ENCODE results near the gene RHOH. TPM values are rescaled to one million over a fixed set of nuclear protein-coding genes. Genes with fewer than 3 reads are reported as not detected.
"Not testable (repeated sequence)": the region's sequence is repeated elsewhere in the genome, so short reads cannot be mapped to it uniquely, and the experiment has no call there.

RHOH gene
- polyA plus RNA-seq, result 0.04 to 0.15 TPM in 2 of 3 replicates, not detected in the other
- polyA plus RNA-seq (2011; ENCODE audit: low read depth), result not detected
- not detected in 2 replicates for polyA plus RNA-seq (2011; cell fraction: cytosol; rRNA removed)
- 0.16 and 0.17 TPM in 2 replicates for polyA plus RNA-seq (2011; cell fraction: nucleus; rRNA removed)
- not detected in 2 replicates for polyA plus RNA-seq (2012; ENCODE audit: low replicate concordance)
- polyA minus RNA-seq, result not detected in 3 replicates
- polyA minus RNA-seq (2011; cell fraction: cytosol; rRNA and poly(A)+ RNA removed), result not detected
- polyA minus RNA-seq (2011; cell fraction: nucleus; rRNA and poly(A)+ RNA removed), result 0.62 TPM in 1 of 2 replicates, not detected in the other

GRCh38 chr4:40196724-40197281 lies at the start of gene RHOH:
TSS of gene RHOH (plus strand) at chr4:40197031. CDS start at chr4:40243387, 46,356 bp downstream.
- Histone ChIP-seq H3K4me2 (ENCODE audit: control insufficient read depth, extremely low read depth, insufficient read depth, low read depth, low read length) (no peak within 1 kb of the TSS), H3K4me1 (ENCODE audit: control insufficient read depth, extremely low read depth, insufficient read depth, low read length) (peaks cover 5% of the 10 kb centered on the region), H3K27me3 (ENCODE audit: control insufficient read depth, extremely low read depth, insufficient read depth, low read length) (no peaks in the 10 kb centered on the region), H3K27ac (ENCODE audit: control insufficient read depth, insufficient read depth, low read length) (no peak within 1 kb of the TSS), H3K79me2 (ENCODE audit: control insufficient read depth, insufficient read depth, low read length) (no peaks in the 10 kb centered on the region), H4K20me1 (ENCODE audit: control insufficient read depth, extremely low read depth, insufficient read depth, low read length) (no peaks in the 10 kb centered on the region), H3K9me1 (ENCODE audit: control insufficient read depth, extremely low read depth, insufficient read depth, low read length) (no peaks in the 10 kb centered on the region), H3K9ac (ENCODE audit: control insufficient read depth, extremely low read depth, insufficient read depth, low read length) (no peak within 1 kb of the TSS), H3K36me3 (ENCODE audit: control insufficient read depth in 2 of 2, extremely low read depth in 1 of 2, insufficient read depth in 2 of 2, low read length in 2 of 2) (no peaks in the 10 kb centered on the region), H3K9me3 (ENCODE audit: control insufficient read depth, low read depth, low read length) (no peaks in the 10 kb centered on the region), H2AFZ (ENCODE audit: control insufficient read depth, low read length) (no peak within 1 kb of the TSS), H3K4me3 (ENCODE audit: control insufficient read depth in 2 of 3, extremely low read depth in 1 of 3, insufficient read depth in 2 of 3, low read depth in 1 of 3, low read length in 3 of 3) (no peak within 1 kb of the TSS)
- no peak for FAIRE-seq
- no peak for TF ChIP-seq EZH2 (IDR thresholded peaks at IDR 0.05; ENCODE audit: low read length)
- no peak for TF ChIP-seq CTCF (optimal IDR thresholded peaks at IDR 0.05 in 1 of 3, IDR thresholded peaks at IDR 0.05 in 1 of 3, conservative IDR thresholded peaks at IDR 0.05 in 1 of 3; ENCODE audit: extremely low read depth in 1 of 3, insufficient read depth in 2 of 3, low read length in 3 of 3)
- dilution Hi-C loops (cut with MboI; ENCODE audit: extremely low pct_ligation_motif_present, low sequenced_read_pairs), result no loop called here
- DNase-seq (ENCODE audit: low read depth, low spot score), result no peak

- H3K4me3 ChIP-seq (ENCODE audit: control insufficient read depth in 2 of 3, extremely low read depth in 1 of 3, insufficient read depth in 2 of 3, low read depth in 1 of 3, low read length in 3 of 3); H3K9me3 ChIP-seq (ENCODE audit: control insufficient read depth, low read depth, low read length); H3K27me3 ChIP-seq (ENCODE audit: control insufficient read depth, extremely low read depth, insufficient read depth, low read length); H3K4me2 ChIP-seq (ENCODE audit: control insufficient read depth, extremely low read depth, insufficient read depth, low read depth, low read length); H3K27ac ChIP-seq (ENCODE audit: control insufficient read depth, insufficient read depth, low read length); DNase-seq (ENCODE audit: low read depth, low spot score); H3K4me1 ChIP-seq (ENCODE audit: control insufficient read depth, extremely low read depth, insufficient read depth, low read length); H4K20me1 ChIP-seq (ENCODE audit: control insufficient read depth, extremely low read depth, insufficient read depth, low read length); H3K9ac ChIP-seq (ENCODE audit: control insufficient read depth, extremely low read depth, insufficient read depth, low read length); H3K9me1 ChIP-seq (ENCODE audit: control insufficient read depth, extremely low read depth, insufficient read depth, low read length); H2AFZ ChIP-seq (ENCODE audit: control insufficient read depth, low read length); H3K36me3 ChIP-seq (ENCODE audit: control insufficient read depth in 2 of 2, extremely low read depth in 1 of 2, insufficient read depth in 2 of 2, low read length in 2 of 2); H3K79me2 ChIP-seq (ENCODE audit: control insufficient read depth, insufficient read depth, low read length); FAIRE-seq; dilution Hi-C loops (cut with MboI; ENCODE audit: extremely low pct_ligation_motif_present, low sequenced_read_pairs): not testable (repeated sequence)
Observed at GRCh38 chr4:40147490-40147889, 49.3 kb upstream of the RHOH start.

Data from keratinocyte (primary cell).